ENCODE results near the gene SLC5A4.

Gene SLC5A4

GRCh38 chr22:32246166-32246565, 9.0 kb downstream of the SLC5A4 start:
- no peak overlapping the region for H2AFZ ChIP-seq
- no peaks in the 10 kb centered on the region for H3K36me3 ChIP-seq (ENCODE audit: control insufficient read depth, insufficient read depth, low read length)
- no peaks in the 10 kb centered on the region for H3K27me3 ChIP-seq (ENCODE audit: control insufficient read depth, insufficient read depth, low read length)
- no peak for TF ChIP-seq CTCF (IDR thresholded peaks at IDR 0.05)
- no peak overlapping the region for H3K9ac ChIP-seq
- H3K4me3 ChIP-seq (ENCODE audit: low read depth, low read length), result no peak overlapping the region
- no peaks in the 10 kb centered on the region for H3K4me1 ChIP-seq
- no peak overlapping the region for H3K4me2 ChIP-seq (ENCODE audit: low read length)
- no peaks in the 10 kb centered on the region for H3K79me2 ChIP-seq
- H3K27ac ChIP-seq, result no peak overlapping the region
- no peaks in the 10 kb centered on the region for H3K9me3 ChIP-seq (ENCODE audit: control insufficient read depth, low read length)

- H3K4me1 ChIP-seq, result no peaks in the 10 kb centered on the region
- no peak for TF ChIP-seq CTCF (IDR thresholded peaks at IDR 0.05)
- no peaks in the 10 kb centered on the region for H3K9me3 ChIP-seq (ENCODE audit: control insufficient read depth, low read length)
- H2AFZ ChIP-seq, result no peak overlapping the region
- H3K79me2 ChIP-seq, result no peaks in the 10 kb centered on the region
- H3K27ac ChIP-seq, result no peak overlapping the region
- H3K9ac ChIP-seq, result no peak overlapping the region
- no peaks in the 10 kb centered on the region for H3K36me3 ChIP-seq (ENCODE audit: control insufficient read depth, insufficient read depth, low read length)
- H3K27me3 ChIP-seq (ENCODE audit: control insufficient read depth, insufficient read depth, low read length), result no peaks in the 10 kb centered on the region
- no peak overlapping the region for H3K4me3 ChIP-seq (ENCODE audit: low read depth, low read length)
- H3K4me2 ChIP-seq (ENCODE audit: low read length), result no peak overlapping the region
Measured at GRCh38 chr22:32245042-32245441, 10.1 kb downstream of the SLC5A4 start.

GRCh38 chr22:32244547-32244946, 10.6 kb downstream of the SLC5A4 start:
- H3K27me3 ChIP-seq (ENCODE audit: control insufficient read depth, insufficient read depth, low read length), result no peaks in the 10 kb centered on the region
- no peaks in the 10 kb centered on the region for H3K79me2 ChIP-seq
- H3K36me3 ChIP-seq (ENCODE audit: control insufficient read depth, insufficient read depth, low read length), result no peaks in the 10 kb centered on the region
- no peak overlapping the region for H3K9ac ChIP-seq
- TF ChIP-seq CTCF (IDR thresholded peaks at IDR 0.05), result no peak
- no peaks in the 10 kb centered on the region for H3K9me3 ChIP-seq (ENCODE audit: control insufficient read depth, low read length)
- no peak overlapping the region for H2AFZ ChIP-seq
- no peak overlapping the region for H3K4me2 ChIP-seq (ENCODE audit: low read length)
- no peaks in the 10 kb centered on the region for H3K4me1 ChIP-seq
- no peak overlapping the region for H3K27ac ChIP-seq
- H3K4me3 ChIP-seq (ENCODE audit: low read depth, low read length), result no peak overlapping the region

GRCh38 chr22:32240461-32240860, 14.7 kb downstream of the SLC5A4 start:
- Histone ChIP-seq H3K27me3 (ENCODE audit: control insufficient read depth, insufficient read depth, low read length) (no peaks in the 10 kb centered on the region), H2AFZ (no peak overlapping the region), H3K4me3 (ENCODE audit: low read depth, low read length) (no peak overlapping the region), H3K36me3 (ENCODE audit: control insufficient read depth, insufficient read depth, low read length) (no peaks in the 10 kb centered on the region), H3K27ac (no peak overlapping the region), H3K9me3 (ENCODE audit: control insufficient read depth, low read length) (no peaks in the 10 kb centered on the region), H3K4me1 (no peaks in the 10 kb centered on the region), H3K4me2 (ENCODE audit: low read length) (no peak overlapping the region), H3K9ac (no peak overlapping the region), H3K79me2 (no peaks in the 10 kb centered on the region)
- TF ChIP-seq CTCF (IDR thresholded peaks at IDR 0.05), result no peak

GRCh38 chr22:32237906-32238305, 17.2 kb downstream of the SLC5A4 start:
- Histone ChIP-seq H3K9ac (no peak overlapping the region), H3K27me3 (ENCODE audit: control insufficient read depth, insufficient read depth, low read length) (no peaks in the 10 kb centered on the region), H3K4me3 (ENCODE audit: low read depth, low read length) (no peak overlapping the region), H2AFZ (no peak overlapping the region), H3K9me3 (ENCODE audit: control insufficient read depth, low read length) (no peaks in the 10 kb centered on the region), H3K79me2 (no peaks in the 10 kb centered on the region), H3K36me3 (ENCODE audit: control insufficient read depth, insufficient read depth, low read length) (no peaks in the 10 kb centered on the region), H3K4me2 (ENCODE audit: low read length) (no peak overlapping the region), H3K4me1 (no peaks in the 10 kb centered on the region), H3K27ac (no peak overlapping the region)
- TF ChIP-seq CTCF (IDR thresholded peaks at IDR 0.05), result no peak

All from parathyroid adenoma (tissue), 2 donors.